Measurements from ENCODE around the gene ARL11.

ARL11 gene

GRCh38 chr13:49627831-49628652, at the start of gene ARL11:
ARL11 (plus strand) TSS chr13:49628507; CDS start chr13:49630448, 1,941 bp downstream.
- Histone ChIP-seq H2AFZ (ENCODE audit: low read length) (peak within 1 kb of the TSS; percentile 80), H3K9ac (ENCODE audit: low read length) (peak within 1 kb of the TSS; percentile 16; the same call in 1 of the 2 replicates), H3F3A (ENCODE audit: insufficient read depth, low read length) (no peaks in the 10 kb centered on the region), H3K4me2 (ENCODE audit: low read depth, low read length) (peak within 1 kb of the TSS; percentile 49; the same call in 1 of the 2 replicates), H3K27me3 (replicated peaks; ENCODE audit: insufficient read depth, low read length) (no peaks in the 10 kb centered on the region), H4K20me1 (ENCODE audit: insufficient read depth, low read length) (no peaks in the 10 kb centered on the region), H3K9me3 (replicated peaks; ENCODE audit: insufficient read depth, low read length) (no peaks in the 10 kb centered on the region), H3K36me3 (replicated peaks; ENCODE audit: insufficient read depth, low read length) (no peaks in the 10 kb centered on the region), H3K4me3 (ENCODE audit: low read length) (peak within 1 kb of the TSS; percentile 53), H3K9me2 (replicated peaks; ENCODE audit: insufficient read depth, low read length) (no peaks in the 10 kb centered on the region), H3K27ac (ENCODE audit: low read length) (no peak within 1 kb of the TSS), H3K4me1 (ENCODE audit: low read length) (no peaks in the 10 kb centered on the region), H3K79me2 (ENCODE audit: low read length) (no peaks in the 10 kb centered on the region)
- TF ChIP-seq EZH2 (optimal IDR thresholded peaks at IDR 0.05; ENCODE audit: low read depth, low read length) (no peak), CTCF (IDR thresholded peaks at IDR 0.05; ENCODE audit: low read length) (no peak), EZH2phosphoT487 (IDR thresholded peaks at IDR 0.05; ENCODE audit: low read length) (no peak)
- peak; percentile 30 for DNase-seq

GRCh38 chr13:49579501-49579900, 48.8 kb upstream of the ARL11 start:
- no peaks in the 10 kb centered on the region for H3K9me2 ChIP-seq (replicated peaks; ENCODE audit: insufficient read depth, low read length)
- DNase-seq = no peak
- no peak for TF ChIP-seq CTCF (IDR thresholded peaks at IDR 0.05; ENCODE audit: low read length)
- no peak for TF ChIP-seq EZH2 (optimal IDR thresholded peaks at IDR 0.05; ENCODE audit: low read depth, low read length)
- TF ChIP-seq EZH2phosphoT487 (IDR thresholded peaks at IDR 0.05; ENCODE audit: low read length) = no peak
- H3F3A ChIP-seq (ENCODE audit: insufficient read depth, low read length) = no peaks in the 10 kb centered on the region
- H4K20me1 ChIP-seq (ENCODE audit: insufficient read depth, low read length) = no peaks in the 10 kb centered on the region
- H3K9me3 ChIP-seq (replicated peaks; ENCODE audit: insufficient read depth, low read length) = no peaks in the 10 kb centered on the region
- no peak overlapping the region for H3K9ac ChIP-seq (ENCODE audit: low read length)
- H3K27ac ChIP-seq (ENCODE audit: low read length) = no peak overlapping the region
- no peaks in the 10 kb centered on the region for H3K36me3 ChIP-seq (replicated peaks; ENCODE audit: insufficient read depth, low read length)
- peaks cover 7% of the 10 kb centered on the region for H3K79me2 ChIP-seq (ENCODE audit: low read length)
- H2AFZ ChIP-seq (ENCODE audit: low read length) = no peak overlapping the region
- no peak overlapping the region for H3K4me3 ChIP-seq (ENCODE audit: low read length)
- H3K27me3 ChIP-seq (replicated peaks; ENCODE audit: insufficient read depth, low read length) = no peaks in the 10 kb centered on the region
- H3K4me2 ChIP-seq (ENCODE audit: low read depth, low read length) = no peak overlapping the region
- H3K4me1 ChIP-seq (ENCODE audit: low read length) = no peaks in the 10 kb centered on the region

GRCh38 chr13:49580980-49581680, 47.2 kb upstream of the ARL11 start:
- Histone ChIP-seq H3K36me3 (replicated peaks; ENCODE audit: insufficient read depth, low read length) (no peaks in the 10 kb centered on the region), H3K4me3 (ENCODE audit: low read length) (no peak overlapping the region), H3K9ac (ENCODE audit: low read length) (no peak overlapping the region), H3K4me1 (ENCODE audit: low read length) (no peaks in the 10 kb centered on the region), H3K79me2 (ENCODE audit: low read length) (peaks cover 7% of the 10 kb centered on the region), H4K20me1 (ENCODE audit: insufficient read depth, low read length) (no peaks in the 10 kb centered on the region), H3F3A (ENCODE audit: insufficient read depth, low read length) (no peaks in the 10 kb centered on the region), H3K9me2 (replicated peaks; ENCODE audit: insufficient read depth, low read length) (no peaks in the 10 kb centered on the region), H3K4me2 (ENCODE audit: low read depth, low read length) (no peak overlapping the region), H2AFZ (ENCODE audit: low read length) (no peak overlapping the region), H3K27ac (ENCODE audit: low read length) (no peak overlapping the region), H3K9me3 (replicated peaks; ENCODE audit: insufficient read depth, low read length) (no peaks in the 10 kb centered on the region), H3K27me3 (replicated peaks; ENCODE audit: insufficient read depth, low read length) (no peaks in the 10 kb centered on the region)
- TF ChIP-seq EZH2 (optimal IDR thresholded peaks at IDR 0.05; ENCODE audit: low read depth, low read length) = no peak
- TF ChIP-seq CTCF (IDR thresholded peaks at IDR 0.05; ENCODE audit: low read length) = no peak
- no peak for TF ChIP-seq EZH2phosphoT487 (IDR thresholded peaks at IDR 0.05; ENCODE audit: low read length)
- no peak for DNase-seq

Measured in MM.1S (cell line).